Stimulated activated CD8-positive, alpha-beta memory T cell treated with anti-CD3 and anti-CD28 coated beads, Interleukin-2, amount 100 ng/mL, for 1 hour (primary cell): ENCODE results near the gene RNF217.
"Not testable (repeated sequence)": the region's sequence is repeated elsewhere in the genome, so short reads cannot be mapped to it uniquely, and the experiment has no call there.

Experiments used
- DNase-seq, 2 donors: peaks; one replicate each; pipeline ENCODE4 v3.0.0-alpha.2; 2020; ENCODE audit warnings: low read depth in 2 of 2

Gene RNF217

GRCh38 chr6:125057392-125058246 is 95.4 kb downstream of the RNF217 start:
- DNase-seq, result no peak

- DNase-seq, result no peak
Observed at GRCh38 chr6:125058546-125058945, 96.3 kb downstream of the RNF217 start.

GRCh38 chr6:125063307-125063706 is 101.1 kb downstream of the RNF217 start:
- no peak for DNase-seq

- DNase-seq, result no peak
Observed at GRCh38 chr6:125066140-125066539, 103.9 kb downstream of the RNF217 start.

- DNase-seq, result no peak
Observed at GRCh38 chr6:125066964-125067363, 104.7 kb downstream of the RNF217 start.

GRCh38 chr6:125067552-125067951 is 105.3 kb downstream of the RNF217 start:
- DNase-seq, result no peak

- no peak for DNase-seq
Observed at GRCh38 chr6:125073071-125073470, 110.8 kb downstream of the RNF217 start.

- no peak for DNase-seq
Observed at GRCh38 chr6:125074120-125074519, 111.9 kb downstream of the RNF217 start.

GRCh38 chr6:125075073-125075472 is 112.8 kb downstream of the RNF217 start:
- not testable (repeated sequence) for DNase-seq

- DNase-seq, result no peak
Observed at GRCh38 chr6:125075741-125076481, 113.7 kb downstream of the RNF217 start.

GRCh38 chr6:125076482-125076742 is 114.2 kb downstream of the RNF217 start:
- no peak for DNase-seq

GRCh38 chr6:125077453-125077852 is 115.2 kb downstream of the RNF217 start:
- DNase-seq, result no peak

GRCh38 chr6:125078602-125079321 is 116.5 kb downstream of the RNF217 start:
- no peak for DNase-seq

- no peak for DNase-seq
Observed at GRCh38 chr6:125082908-125083683, 120.9 kb downstream of the RNF217 start.

- no peak for DNase-seq
Observed at GRCh38 chr6:125083684-125083990, 121.4 kb downstream of the RNF217 start.

- DNase-seq, result no peak
Observed at GRCh38 chr6:125086716-125087115, 124.5 kb downstream of the RNF217 start.

GRCh38 chr6:125088963-125089362 is 126.7 kb downstream of the RNF217 start:
- DNase-seq, result no peak

GRCh38 chr6:125094563-125094962 is 132.3 kb downstream of the RNF217 start:
- DNase-seq, result no peak

GRCh38 chr6:125095580-125096301 is 133.5 kb downstream of the RNF217 start:
- DNase-seq, result no peak

GRCh38 chr6:125097186-125097585 is 134.9 kb downstream of the RNF217 start:
- DNase-seq, result no peak

GRCh38 chr6:125098253-125098652 is 136.0 kb downstream of the RNF217 start:
- DNase-seq, result no peak
